Measurements from ENCODE around the gene CDC23. TPM values are rescaled to one million over a fixed set of nuclear protein-coding genes. Genes with fewer than 3 reads are reported as not detected.

Gene CDC23
- total RNA-seq, 1 donor, result 28.6 TPM

DNA sequence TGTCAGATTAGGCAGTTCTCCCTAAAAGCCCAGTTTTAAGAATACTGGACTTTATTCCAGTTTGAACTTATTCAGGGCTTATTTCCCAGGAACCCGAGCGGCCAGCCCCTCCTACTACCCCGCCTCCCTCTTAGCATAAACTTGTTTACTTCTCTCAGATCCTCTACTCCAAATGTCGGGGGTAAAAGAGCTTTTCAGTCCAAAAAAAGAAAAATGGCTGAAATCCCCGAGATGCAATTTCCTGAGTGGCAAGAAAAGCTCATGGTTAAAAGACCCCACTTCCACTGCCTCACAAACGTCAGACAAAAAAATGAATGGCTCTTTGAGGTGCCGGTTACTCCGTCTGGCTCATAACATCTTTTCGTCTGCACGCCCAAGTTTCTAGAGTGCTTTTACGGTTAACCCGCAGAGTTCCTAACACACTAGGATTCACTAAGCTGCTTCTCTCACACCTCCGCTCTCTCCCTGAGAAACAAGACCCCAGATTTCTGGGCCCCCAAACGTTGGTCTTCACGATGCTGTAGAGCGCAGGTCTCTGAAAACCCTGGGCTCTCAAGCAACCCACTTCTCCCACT is 35.1 kb downstream of the CDC23 start:
- Histone ChIP-seq H3K9me3 (ENCODE audit: low read depth, low read length) (no peaks in the 10 kb centered on the region), H3K4me3 (ENCODE audit: insufficient read depth, low read length) (peak overlapping the region; percentile 80), H3K27ac (ENCODE audit: low read depth, low read length) (peak overlapping the region; percentile 89), H3K4me1 (ENCODE audit: insufficient read depth, low read length) (peaks cover 24% of the 10 kb centered on the region), H2AFZ (ENCODE audit: low read length) (peak overlapping the region; percentile 98), H3K4me2 (ENCODE audit: insufficient read depth, low read length) (peak overlapping the region; percentile 94), H3K27me3 (ENCODE audit: insufficient read depth, low read length) (no peaks in the 10 kb centered on the region), H3K36me3 (ENCODE audit: insufficient read depth, low read length) (peaks cover 58% of the 10 kb centered on the region), H4K20me1 (ENCODE audit: insufficient read depth, low read length) (peaks cover 10% of the 10 kb centered on the region), H3K79me2 (ENCODE audit: insufficient read depth, low read length) (peaks cover 70% of the 10 kb centered on the region)
- DNase-seq (ENCODE audit: insufficient read length, low spot score, missing footprints), result no peak
- TF ChIP-seq, protein P1, sequence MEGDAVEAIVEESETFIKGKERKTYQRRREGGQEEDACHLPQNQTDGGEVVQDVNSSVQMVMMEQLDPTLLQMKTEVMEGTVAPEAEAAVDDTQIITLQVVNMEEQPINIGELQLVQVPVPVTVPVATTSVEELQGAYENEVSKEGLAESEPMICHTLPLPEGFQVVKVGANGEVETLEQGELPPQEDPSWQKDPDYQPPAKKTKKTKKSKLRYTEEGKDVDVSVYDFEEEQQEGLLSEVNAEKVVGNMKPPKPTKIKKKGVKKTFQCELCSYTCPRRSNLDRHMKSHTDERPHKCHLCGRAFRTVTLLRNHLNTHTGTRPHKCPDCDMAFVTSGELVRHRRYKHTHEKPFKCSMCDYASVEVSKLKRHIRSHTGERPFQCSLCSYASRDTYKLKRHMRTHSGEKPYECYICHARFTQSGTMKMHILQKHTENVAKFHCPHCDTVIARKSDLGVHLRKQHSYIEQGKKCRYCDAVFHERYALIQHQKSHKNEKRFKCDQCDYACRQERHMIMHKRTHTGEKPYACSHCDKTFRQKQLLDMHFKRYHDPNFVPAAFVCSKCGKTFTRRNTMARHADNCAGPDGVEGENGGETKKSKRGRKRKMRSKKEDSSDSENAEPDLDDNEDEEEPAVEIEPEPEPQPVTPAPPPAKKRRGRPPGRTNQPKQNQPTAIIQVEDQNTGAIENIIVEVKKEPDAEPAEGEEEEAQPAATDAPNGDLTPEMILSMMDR (IDR thresholded peaks at IDR 0.05; ENCODE audit: extremely low read depth, low read depth, low read length), result no peak

DNA sequence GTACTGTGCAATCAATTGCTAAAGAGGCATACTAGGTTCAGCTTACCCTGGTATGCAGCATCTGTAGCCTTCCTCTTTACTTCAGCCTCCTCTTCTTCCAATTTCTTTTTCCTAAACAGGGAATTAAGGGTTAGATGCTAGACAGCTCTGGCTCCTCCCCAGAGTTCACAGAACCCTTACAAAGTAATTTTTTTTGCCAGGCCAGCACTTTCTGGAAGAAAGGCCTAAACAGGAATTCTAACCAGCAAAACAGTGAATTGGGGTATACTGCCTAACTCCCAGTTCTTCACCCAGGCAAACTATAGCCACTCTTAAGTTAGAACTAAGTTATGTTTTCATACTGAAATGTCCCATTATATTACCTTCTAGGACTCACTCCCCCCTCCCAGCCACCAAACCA is 42.8 kb downstream of the CDC23 start:
- Histone ChIP-seq H3K27ac (ENCODE audit: low read depth, low read length) (no peak overlapping the region), H3K9me3 (ENCODE audit: low read depth, low read length) (no peaks in the 10 kb centered on the region), H3K79me2 (ENCODE audit: insufficient read depth, low read length) (peaks cover 17% of the 10 kb centered on the region), H3K4me1 (ENCODE audit: insufficient read depth, low read length) (no peaks in the 10 kb centered on the region), H3K36me3 (ENCODE audit: insufficient read depth, low read length) (peaks cover 92% of the 10 kb centered on the region), H3K27me3 (ENCODE audit: insufficient read depth, low read length) (no peaks in the 10 kb centered on the region), H3K4me3 (ENCODE audit: insufficient read depth, low read length) (no peak overlapping the region), H2AFZ (ENCODE audit: low read length) (no peak overlapping the region), H4K20me1 (ENCODE audit: insufficient read depth, low read length) (peaks cover 6% of the 10 kb centered on the region), H3K4me2 (ENCODE audit: insufficient read depth, low read length) (no peak overlapping the region)
- TF ChIP-seq, protein P1 (IDR thresholded peaks at IDR 0.05; ENCODE audit: extremely low read depth, low read depth, low read length), result no peak
- no peak for DNase-seq (ENCODE audit: insufficient read length, low spot score, missing footprints)

DNA sequence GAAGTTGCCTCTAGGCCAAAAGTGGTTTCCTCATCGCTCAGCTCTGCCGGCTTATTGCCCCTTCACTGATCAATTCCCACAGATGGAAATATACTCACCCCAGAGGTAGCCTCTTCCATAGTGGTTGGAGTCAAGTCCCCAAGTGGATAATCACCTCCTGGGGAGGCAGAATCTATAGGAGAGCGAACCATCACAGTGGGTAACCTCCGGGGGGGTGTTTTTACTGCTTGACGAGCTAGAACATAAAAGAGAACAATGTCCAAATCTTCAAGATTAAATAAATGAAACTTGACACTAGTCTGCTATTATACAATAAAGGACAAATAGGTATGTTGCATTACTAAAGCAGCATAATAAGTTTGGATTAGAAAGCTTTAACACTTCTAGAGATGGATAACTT is 44.0 kb downstream of the CDC23 start:
- H3K36me3 ChIP-seq (ENCODE audit: insufficient read depth, low read length), result peaks cover 93% of the 10 kb centered on the region
- peaks cover 6% of the 10 kb centered on the region for H4K20me1 ChIP-seq (ENCODE audit: insufficient read depth, low read length)
- no peaks in the 10 kb centered on the region for H3K27me3 ChIP-seq (ENCODE audit: insufficient read depth, low read length)
- no peak overlapping the region for H3K4me2 ChIP-seq (ENCODE audit: insufficient read depth, low read length)
- no peak overlapping the region for H3K4me3 ChIP-seq (ENCODE audit: insufficient read depth, low read length)
- no peak overlapping the region for H3K27ac ChIP-seq (ENCODE audit: low read depth, low read length)
- DNase-seq (ENCODE audit: insufficient read length, low spot score, missing footprints), result no peak
- TF ChIP-seq, protein P1 (IDR thresholded peaks at IDR 0.05; ENCODE audit: extremely low read depth, low read depth, low read length), result no peak
- no peaks in the 10 kb centered on the region for H3K4me1 ChIP-seq (ENCODE audit: insufficient read depth, low read length)
- no peaks in the 10 kb centered on the region for H3K9me3 ChIP-seq (ENCODE audit: low read depth, low read length)
- peaks cover 7% of the 10 kb centered on the region for H3K79me2 ChIP-seq (ENCODE audit: insufficient read depth, low read length)
- no peak overlapping the region for H2AFZ ChIP-seq (ENCODE audit: low read length)

DNA sequence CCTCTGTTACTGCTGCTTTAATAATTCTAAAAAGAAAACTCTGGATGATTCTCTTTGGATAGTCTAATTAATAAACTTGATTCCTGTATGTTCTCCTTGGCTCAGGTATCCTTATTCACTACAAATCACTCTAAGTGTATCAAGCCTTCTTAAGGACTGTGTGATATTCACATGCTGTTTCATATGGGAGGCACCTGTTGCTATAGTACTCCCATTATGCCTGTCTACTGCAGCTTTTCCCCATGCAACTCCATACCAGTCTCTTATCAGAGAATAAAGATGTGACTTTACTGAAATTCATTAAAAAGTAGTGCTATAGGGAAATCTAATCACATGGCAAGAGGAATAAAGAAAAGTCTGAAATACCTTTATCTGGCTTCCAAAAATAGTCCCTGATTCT is 49.4 kb downstream of the CDC23 start:
- TF ChIP-seq, protein P1 (IDR thresholded peaks at IDR 0.05; ENCODE audit: extremely low read depth, low read depth, low read length), result no peak
- no peaks in the 10 kb centered on the region for H3K4me1 ChIP-seq (ENCODE audit: insufficient read depth, low read length)

More for the DNA sequence above, 49.4 kb downstream of the CDC23 start:
- H3K4me2 ChIP-seq (ENCODE audit: insufficient read depth, low read length), result no peak overlapping the region
- peaks cover 96% of the 10 kb centered on the region for H3K36me3 ChIP-seq (ENCODE audit: insufficient read depth, low read length)
- H3K9me3 ChIP-seq (ENCODE audit: low read depth, low read length), result no peaks in the 10 kb centered on the region
- H3K4me3 ChIP-seq (ENCODE audit: insufficient read depth, low read length), result no peak overlapping the region
- no peak overlapping the region for H3K27ac ChIP-seq (ENCODE audit: low read depth, low read length)
- no peak overlapping the region for H2AFZ ChIP-seq (ENCODE audit: low read length)
- H3K79me2 ChIP-seq (ENCODE audit: insufficient read depth, low read length), result no peaks in the 10 kb centered on the region
- H4K20me1 ChIP-seq (ENCODE audit: insufficient read depth, low read length), result peaks cover 13% of the 10 kb centered on the region
- DNase-seq (ENCODE audit: insufficient read length, low spot score, missing footprints), result no peak
- H3K27me3 ChIP-seq (ENCODE audit: insufficient read depth, low read length), result no peaks in the 10 kb centered on the region

All from osteoblast (primary cell).